Measurements from ENCODE around the gene SKIC2. TPM values are rescaled to one million over a fixed set of nuclear protein-coding genes. Genes with fewer than 3 reads are reported as not detected.
"Not testable (repeated sequence)": the region's sequence is repeated elsewhere in the genome, so short reads cannot be mapped to it uniquely, and the experiment has no call there.

Gene SKIC2
- 10 to 100 TPM; 35.7 to 49.2 (median 37.6) TPM for polyA plus RNA-seq (ENCODE audit: insufficient read length in 3 of 3)

DNA sequence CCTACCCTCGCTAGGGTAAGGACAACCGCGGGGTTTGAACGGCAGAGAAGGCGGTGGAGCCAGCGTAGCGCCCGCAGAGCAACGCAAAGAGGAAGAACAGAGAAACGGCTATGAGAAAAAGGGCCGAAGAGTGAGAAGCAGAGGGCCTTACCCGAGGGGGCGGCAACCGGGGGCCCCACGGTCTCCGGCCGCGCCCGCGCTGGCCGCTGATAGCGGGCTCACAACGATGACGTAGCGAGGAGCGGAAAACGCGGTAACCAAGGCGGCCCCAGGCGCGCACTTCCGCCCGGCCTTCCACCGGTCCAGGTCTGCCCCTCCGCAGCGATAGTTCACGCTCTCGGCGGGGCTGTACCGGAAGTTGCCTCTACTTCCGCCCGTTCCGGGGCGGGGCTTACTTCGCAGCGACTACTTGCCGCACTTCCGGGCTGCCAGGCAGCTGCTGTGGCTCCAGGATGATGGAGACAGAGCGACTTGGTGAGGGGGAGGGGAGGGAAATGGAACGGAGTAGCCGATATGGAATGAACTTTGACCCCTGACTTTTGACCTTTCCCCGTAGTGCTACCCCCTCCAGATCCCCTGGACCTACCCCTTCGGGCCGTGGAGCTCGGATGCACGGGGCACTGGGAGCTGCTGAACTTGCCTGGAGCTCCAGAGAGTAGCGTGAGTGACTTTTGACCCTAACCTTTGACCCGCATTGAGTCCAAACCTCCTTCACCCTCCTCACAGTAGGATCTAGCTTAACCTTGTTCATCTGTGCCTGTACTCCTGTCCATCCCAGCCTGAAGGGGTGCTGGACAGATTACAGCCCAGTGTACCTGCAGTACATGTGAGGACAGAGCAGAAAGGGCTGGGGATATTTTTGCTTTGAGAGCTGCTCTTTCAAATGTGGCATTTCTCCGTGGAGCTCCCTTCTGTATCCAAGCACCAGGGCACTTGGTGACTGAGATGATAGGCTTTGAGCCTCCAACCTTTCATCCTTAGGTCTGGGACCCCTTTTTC lies at the start of gene SKIC2, which contains the start of gene NELFE:
Gene SKIC2 (plus strand): TSS at position 435 of the 999 bp plus-strand sequence. CDS start 18 bp downstream, at position 453.
Gene NELFE (minus strand): TSS at position 231 of the 999 bp plus-strand sequence. CDS start 525 bp downstream, outside the sequence.
- peak; percentile 94 to 97 (median 95) for DNase-seq (ENCODE audit: low read depth in 3 of 3, low spot score in 2 of 3)

GRCh38 chr6:31909298-31909697 lies 49.7 kb upstream of the SKIC2 start:
- DNase-seq (ENCODE audit: low read depth in 3 of 3, low spot score in 2 of 3), result not testable (repeated sequence)

DNA sequence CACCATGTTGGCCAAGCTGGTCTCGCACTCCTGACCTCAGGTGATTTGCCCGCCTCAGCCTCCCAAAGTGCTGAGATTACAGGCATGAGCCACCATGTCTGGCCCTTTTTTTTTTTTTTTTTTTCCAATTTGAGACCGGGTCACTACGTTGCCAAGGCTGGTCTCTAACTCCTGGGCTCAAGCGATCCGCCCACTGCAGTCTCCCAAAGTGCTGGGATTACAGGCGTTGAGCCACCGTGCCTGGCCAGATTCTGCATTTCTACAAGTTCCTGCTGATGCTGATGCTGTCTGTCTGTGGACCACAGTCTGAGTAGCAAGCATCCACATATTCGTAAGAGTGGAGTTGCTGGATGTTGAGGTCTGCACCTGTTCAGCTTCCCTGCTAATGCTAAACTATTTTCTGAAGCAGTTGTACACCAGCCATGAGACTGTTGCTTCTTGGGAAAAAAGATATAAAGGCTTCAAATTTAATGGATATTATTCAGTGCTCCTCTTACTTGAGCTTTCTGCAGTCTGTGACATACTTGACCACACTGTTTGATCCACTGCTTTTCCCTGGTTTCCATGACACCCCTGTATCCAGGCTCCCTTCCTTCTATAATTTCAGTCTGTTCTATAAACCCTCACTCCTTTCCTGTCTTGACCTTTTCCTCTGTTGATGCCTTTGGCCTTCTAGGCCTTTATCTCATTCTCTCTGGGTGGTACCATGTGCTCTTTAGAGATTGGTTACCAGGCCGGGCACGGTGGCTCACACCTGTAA lies 47.0 kb upstream of the SKIC2 start:
- no peak for DNase-seq (ENCODE audit: low read depth in 3 of 3, low spot score in 2 of 3)

GRCh38 chr6:31915351-31915750 lies 43.6 kb upstream of the SKIC2 start:
- no peak for DNase-seq (ENCODE audit: low read depth in 3 of 3, low spot score in 2 of 3)

GRCh38 chr6:31915756-31916155 lies 43.2 kb upstream of the SKIC2 start:
- no peak for DNase-seq (ENCODE audit: low read depth in 3 of 3, low spot score in 2 of 3)

- no peak for DNase-seq (ENCODE audit: low read depth in 3 of 3, low spot score in 2 of 3)
Observed at GRCh38 chr6:31918069-31918720, 40.8 kb upstream of the SKIC2 start.

DNA sequence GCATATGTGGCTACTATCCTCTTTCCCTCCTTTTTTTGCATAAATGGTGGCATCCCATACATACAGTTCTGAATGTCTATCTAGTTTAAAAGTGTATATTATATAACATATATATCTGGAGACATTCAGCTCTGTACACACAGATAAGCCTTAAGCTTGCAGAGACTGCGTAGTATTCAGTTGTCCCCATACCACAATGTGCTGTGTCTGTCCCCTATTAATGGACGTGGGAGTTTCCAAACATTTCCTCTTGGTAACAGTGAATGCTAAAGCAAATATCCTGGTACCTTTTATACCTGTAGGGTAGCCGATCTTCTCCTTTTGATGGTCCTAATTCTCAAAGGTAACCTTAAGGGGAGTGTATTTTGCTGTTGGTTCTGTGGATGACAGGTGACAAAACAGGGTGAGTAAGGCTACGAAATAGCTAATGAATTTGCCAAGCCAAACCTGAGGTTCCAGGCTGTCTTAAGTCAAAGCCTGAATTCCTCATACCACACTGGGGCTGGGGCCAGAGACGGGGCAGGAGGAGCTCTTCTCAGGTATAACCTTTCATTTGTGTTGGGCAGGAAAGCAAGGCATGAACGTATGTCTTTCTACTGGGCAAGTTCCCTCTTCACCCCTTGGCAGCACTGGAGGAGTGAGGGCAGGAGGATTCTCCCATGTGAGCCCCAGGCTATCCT lies 39.2 kb upstream of the SKIC2 start:
- no peak for DNase-seq (ENCODE audit: low read depth in 3 of 3, low spot score in 2 of 3)

DNA sequence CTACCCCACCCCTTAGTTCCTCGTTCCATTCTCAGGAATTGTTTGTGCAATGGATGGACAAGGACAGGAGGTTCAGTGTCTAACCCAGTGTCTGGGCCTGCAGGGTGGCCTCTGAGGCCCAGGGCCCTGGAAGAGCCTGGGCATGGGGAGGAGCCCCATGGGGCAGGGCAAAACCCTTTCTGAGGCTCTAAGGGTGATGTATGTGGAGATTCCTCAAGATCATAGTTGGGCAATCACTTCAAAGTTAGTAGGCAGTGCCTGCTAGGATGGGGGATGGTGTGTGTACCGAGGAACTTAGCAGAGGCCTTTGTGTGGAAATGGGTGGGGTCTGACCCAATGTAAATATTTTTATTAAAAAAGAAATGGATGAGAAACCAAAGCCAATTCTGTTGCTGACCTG lies 38.2 kb upstream of the SKIC2 start:
- no peak for DNase-seq (ENCODE audit: low read depth in 3 of 3, low spot score in 2 of 3)

- no peak for DNase-seq (ENCODE audit: low read depth in 3 of 3, low spot score in 2 of 3)
Observed at GRCh38 chr6:31922942-31923341, 36.0 kb upstream of the SKIC2 start.

GRCh38 chr6:31927242-31927862 lies 31.6 kb upstream of the SKIC2 start, which contains the start of gene C2:
C2 (plus strand) TSS chr6:31927717; CDS start chr6:31927753, 36 bp downstream.
- DNase-seq (ENCODE audit: low read depth in 3 of 3, low spot score in 2 of 3), result no peak

GRCh38 chr6:31927863-31928671 lies 30.9 kb upstream of the SKIC2 start:
- DNase-seq (ENCODE audit: low read depth in 3 of 3, low spot score in 2 of 3), result no peak

- DNase-seq (ENCODE audit: low read depth in 3 of 3, low spot score in 2 of 3), result no peak
Observed at GRCh38 chr6:31928672-31928939, 30.4 kb upstream of the SKIC2 start.

DNA sequence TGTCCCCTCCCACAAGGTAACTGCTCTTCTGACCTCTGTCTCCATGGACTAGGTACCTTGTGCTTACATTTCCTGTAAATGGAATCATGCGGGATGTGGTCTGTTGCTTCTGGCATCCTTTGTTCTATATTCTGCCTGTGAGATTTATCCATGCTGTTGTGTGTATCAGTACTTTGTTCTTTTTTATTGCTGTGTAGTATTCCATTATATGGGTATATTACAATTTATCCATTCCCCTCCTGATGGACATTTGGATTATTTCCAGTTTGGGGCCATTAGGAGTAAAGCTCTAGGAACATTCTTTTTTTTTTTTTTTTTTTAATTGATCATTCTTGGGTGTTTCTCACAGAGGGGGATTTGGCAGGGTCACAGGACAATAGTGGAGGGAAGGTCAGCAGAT lies 28.0 kb upstream of the SKIC2 start:
- DNase-seq (ENCODE audit: low read depth in 3 of 3, low spot score in 2 of 3), result no peak

DNA sequence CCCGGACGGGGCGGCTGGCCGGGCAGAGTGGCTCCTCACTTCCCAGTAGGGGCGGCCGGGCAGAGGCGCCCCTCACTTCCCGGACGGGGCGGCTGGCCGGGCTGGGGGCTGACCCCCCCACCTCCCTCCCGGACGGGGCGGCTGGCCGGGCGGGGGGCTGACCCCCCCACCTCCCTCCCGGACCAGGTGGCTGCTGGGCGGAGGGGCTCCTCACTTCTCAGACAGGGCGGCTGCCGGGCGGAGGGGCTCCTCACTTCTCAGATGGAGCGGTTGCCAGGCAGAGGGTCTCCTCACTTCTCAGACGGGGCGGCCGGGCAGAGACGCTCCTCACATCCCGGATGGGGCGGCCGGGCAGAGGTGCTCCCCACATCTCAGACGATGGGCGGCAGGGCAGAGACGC lies 26.8 kb upstream of the SKIC2 start:
- DNase-seq (ENCODE audit: low read depth in 3 of 3, low spot score in 2 of 3), result not testable (repeated sequence)

DNA sequence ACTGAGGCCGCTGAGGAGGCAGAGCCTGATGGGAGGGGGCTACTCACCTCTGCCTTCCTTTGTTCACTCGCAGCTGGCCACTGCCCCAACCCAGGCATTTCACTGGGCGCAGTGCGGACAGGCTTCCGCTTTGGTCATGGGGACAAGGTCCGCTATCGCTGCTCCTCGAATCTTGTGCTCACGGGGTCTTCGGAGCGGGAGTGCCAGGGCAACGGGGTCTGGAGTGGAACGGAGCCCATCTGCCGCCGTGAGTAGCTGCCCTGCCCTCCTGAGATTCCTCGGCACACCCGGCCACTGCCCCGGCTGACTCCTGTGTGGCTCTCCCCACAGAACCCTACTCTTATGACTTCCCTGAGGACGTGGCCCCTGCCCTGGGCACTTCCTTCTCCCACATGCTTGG lies 25.4 kb upstream of the SKIC2 start:
- DNase-seq (ENCODE audit: low read depth in 3 of 3, low spot score in 2 of 3), result no peak

GRCh38 chr6:31935021-31935420 lies 24.0 kb upstream of the SKIC2 start:
- DNase-seq (ENCODE audit: low read depth in 3 of 3, low spot score in 2 of 3), result no peak

GRCh38 chr6:31935823-31936222 lies 23.2 kb upstream of the SKIC2 start:
- no peak for DNase-seq (ENCODE audit: low read depth in 3 of 3, low spot score in 2 of 3)

- DNase-seq (ENCODE audit: low read depth in 3 of 3, low spot score in 2 of 3), result no peak
Observed at GRCh38 chr6:31940256-31940664, 18.7 kb upstream of the SKIC2 start.

DNA sequence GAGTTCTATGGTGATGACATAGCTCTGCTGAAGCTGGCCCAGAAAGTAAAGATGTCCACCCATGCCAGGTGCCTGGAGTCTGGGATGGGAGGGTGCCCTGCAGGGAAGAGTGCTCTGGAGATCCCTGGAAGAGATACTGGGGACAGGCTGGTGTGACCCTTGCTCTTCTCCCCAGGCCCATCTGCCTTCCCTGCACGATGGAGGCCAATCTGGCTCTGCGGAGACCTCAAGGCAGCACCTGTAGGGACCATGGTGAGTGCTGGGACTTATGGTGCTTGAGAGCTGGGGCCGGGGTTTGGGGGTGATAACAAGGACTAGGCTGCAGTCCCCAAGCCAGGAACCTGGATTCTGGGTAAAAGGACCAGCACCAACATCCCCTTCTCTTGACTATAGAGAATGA lies 15.2 kb upstream of the SKIC2 start:
- DNase-seq (ENCODE audit: low read depth in 3 of 3, low spot score in 2 of 3), result no peak
